Measurements from ENCODE around the gene CERK. TPM values are rescaled to one million over a fixed set of nuclear protein-coding genes. Genes with fewer than 3 reads are reported as not detected.
A peak's percentile ranks its signal among the peaks of the same experiment; 100 is the strongest.

CERK gene
- total RNA-seq, 1 donor: 28.2 TPM

DNA sequence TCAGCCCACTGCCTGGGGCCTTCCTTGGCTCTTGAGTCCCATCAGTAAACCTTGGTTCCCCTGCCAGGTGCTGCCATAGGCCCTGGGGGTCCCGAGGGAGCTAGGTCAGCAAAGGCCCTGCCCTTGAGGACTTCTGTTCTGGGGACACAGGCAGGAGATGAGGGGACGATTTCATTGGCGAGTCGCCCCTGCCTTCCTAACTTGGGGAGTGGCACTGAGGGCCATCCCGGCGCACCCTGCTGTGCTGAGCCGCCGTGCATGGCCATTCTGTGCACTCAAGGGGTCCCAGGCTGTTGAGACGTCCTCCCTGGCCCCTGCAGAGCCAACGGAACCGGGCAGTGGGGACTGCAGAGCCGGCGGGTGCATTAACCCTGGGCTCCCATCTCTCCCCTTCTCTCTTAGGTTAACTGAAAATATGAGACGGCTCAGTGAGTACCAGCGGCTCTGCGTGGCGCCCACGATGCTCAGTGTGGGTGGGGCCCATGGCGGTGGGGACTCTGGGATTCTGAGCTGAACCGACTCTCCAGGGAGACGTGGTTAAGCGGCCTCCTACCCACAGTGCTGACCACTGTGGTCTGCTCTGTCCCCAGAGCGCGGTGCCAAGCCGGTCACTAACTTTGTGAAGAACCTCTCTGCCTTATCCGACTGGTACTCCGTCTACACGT, 74.5 kb downstream of the CERK start:
- H3K27ac ChIP-seq (ENCODE audit: low read depth, low read length): no peak overlapping the region
- no peaks in the 10 kb centered on the region for H3K79me2 ChIP-seq (ENCODE audit: insufficient read depth, low read length)
- DNase-seq (ENCODE audit: insufficient read length, low spot score, missing footprints): peak; percentile 75
- H2AFZ ChIP-seq (ENCODE audit: low read length): no peak overlapping the region
- no peaks in the 10 kb centered on the region for H3K27me3 ChIP-seq (ENCODE audit: insufficient read depth, low read length)
- no peak overlapping the region for H3K4me2 ChIP-seq (ENCODE audit: insufficient read depth, low read length)
- TF ChIP-seq CTCF (IDR thresholded peaks at IDR 0.05; ENCODE audit: extremely low read depth, low read depth, low read length): no peak
- H3K36me3 ChIP-seq (ENCODE audit: insufficient read depth, low read length): no peaks in the 10 kb centered on the region
- no peaks in the 10 kb centered on the region for H3K4me1 ChIP-seq (ENCODE audit: insufficient read depth, low read length)
- H3K4me3 ChIP-seq (ENCODE audit: insufficient read depth, low read length): no peak overlapping the region
- H4K20me1 ChIP-seq (ENCODE audit: insufficient read depth, low read length): peaks cover 15% of the 10 kb centered on the region
- H3K9me3 ChIP-seq (ENCODE audit: low read depth, low read length): no peaks in the 10 kb centered on the region

DNA sequence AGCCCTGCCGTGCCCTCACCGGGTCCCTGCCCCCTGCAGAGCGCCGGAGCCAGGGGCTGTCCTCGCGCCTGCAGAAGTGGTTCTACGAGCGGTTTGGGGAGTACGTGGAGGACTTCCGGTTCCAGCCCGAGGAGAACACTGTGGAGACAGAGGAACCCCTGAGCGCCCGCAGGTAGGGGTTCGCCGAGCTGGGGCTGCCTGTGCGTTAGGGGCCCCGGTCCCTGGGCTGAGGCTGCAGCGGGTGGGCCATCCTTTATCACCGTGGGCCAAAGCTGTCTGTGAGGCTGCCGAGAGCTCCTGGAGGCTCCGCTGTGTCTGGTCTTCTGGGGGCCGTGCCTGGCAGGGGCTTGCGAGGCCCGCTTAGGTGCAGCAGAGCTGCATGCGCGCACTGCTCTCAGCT, 75.1 kb downstream of the CERK start:
- H3K27ac ChIP-seq (ENCODE audit: low read depth, low read length): no peak overlapping the region
- peaks cover 15% of the 10 kb centered on the region for H4K20me1 ChIP-seq (ENCODE audit: insufficient read depth, low read length)
- H3K27me3 ChIP-seq (ENCODE audit: insufficient read depth, low read length): no peaks in the 10 kb centered on the region
- no peaks in the 10 kb centered on the region for H3K36me3 ChIP-seq (ENCODE audit: insufficient read depth, low read length)
- no peaks in the 10 kb centered on the region for H3K4me1 ChIP-seq (ENCODE audit: insufficient read depth, low read length)
- DNase-seq (ENCODE audit: insufficient read length, low spot score, missing footprints): no peak
- no peak overlapping the region for H3K4me2 ChIP-seq (ENCODE audit: insufficient read depth, low read length)
- TF ChIP-seq CTCF (IDR thresholded peaks at IDR 0.05; ENCODE audit: extremely low read depth, low read depth, low read length): no peak
- no peaks in the 10 kb centered on the region for H3K79me2 ChIP-seq (ENCODE audit: insufficient read depth, low read length)
- no peaks in the 10 kb centered on the region for H3K9me3 ChIP-seq (ENCODE audit: low read depth, low read length)
- H3K4me3 ChIP-seq (ENCODE audit: insufficient read depth, low read length): no peak overlapping the region
- no peak overlapping the region for H2AFZ ChIP-seq (ENCODE audit: low read length)

- Histone ChIP-seq H3K4me2 (ENCODE audit: insufficient read depth, low read length) (no peak overlapping the region), H2AFZ (ENCODE audit: low read length) (no peak overlapping the region), H4K20me1 (ENCODE audit: insufficient read depth, low read length) (peaks cover 16% of the 10 kb centered on the region), H3K36me3 (ENCODE audit: insufficient read depth, low read length) (no peaks in the 10 kb centered on the region), H3K9me3 (ENCODE audit: low read depth, low read length) (no peaks in the 10 kb centered on the region), H3K27ac (ENCODE audit: low read depth, low read length) (no peak overlapping the region), H3K27me3 (ENCODE audit: insufficient read depth, low read length) (no peaks in the 10 kb centered on the region), H3K4me1 (ENCODE audit: insufficient read depth, low read length) (no peaks in the 10 kb centered on the region), H3K79me2 (ENCODE audit: insufficient read depth, low read length) (no peaks in the 10 kb centered on the region), H3K4me3 (ENCODE audit: insufficient read depth, low read length) (no peak overlapping the region)
- no peak for DNase-seq (ENCODE audit: insufficient read length, low spot score, missing footprints)
- no peak for TF ChIP-seq CTCF (IDR thresholded peaks at IDR 0.05; ENCODE audit: extremely low read depth, low read depth, low read length)
Observed at GRCh38 chr22:46662226-46662625, 75.8 kb downstream of the CERK start.

DNA sequence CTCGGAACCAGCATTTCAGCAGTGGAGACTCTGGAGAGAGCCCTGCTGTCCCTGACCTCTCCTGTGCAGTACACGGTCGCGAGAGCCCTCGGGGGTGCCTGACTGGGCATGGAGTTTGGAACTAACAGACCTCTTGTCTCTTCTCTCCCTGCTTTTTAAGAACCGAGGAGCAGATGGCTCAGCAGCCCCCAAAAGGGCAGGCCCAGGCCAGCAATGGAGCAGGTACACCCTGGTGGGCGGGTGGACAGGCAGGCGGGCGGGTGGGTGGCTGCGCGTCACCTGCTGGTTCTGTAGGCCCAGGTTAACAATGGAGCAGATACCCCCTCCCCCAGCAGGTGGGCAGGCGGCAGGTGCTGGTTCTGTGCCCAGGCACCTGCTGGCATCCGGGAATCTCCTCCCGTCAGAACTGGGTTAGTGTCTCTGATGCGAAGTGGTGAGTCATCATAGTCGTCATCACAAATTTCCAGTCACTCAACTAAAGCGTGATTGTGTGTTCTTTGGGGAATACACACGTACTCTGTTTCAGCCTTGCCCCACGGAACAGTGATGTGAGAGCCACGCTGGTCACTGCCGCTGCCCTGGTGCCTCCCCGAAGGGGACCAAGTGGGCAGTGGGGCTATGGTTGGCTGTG, 76.7 kb downstream of the CERK start:
- Histone ChIP-seq H3K27me3 (ENCODE audit: insufficient read depth, low read length) (no peaks in the 10 kb centered on the region), H3K79me2 (ENCODE audit: insufficient read depth, low read length) (no peaks in the 10 kb centered on the region), H3K27ac (ENCODE audit: low read depth, low read length) (no peak overlapping the region), H3K4me1 (ENCODE audit: insufficient read depth, low read length) (no peaks in the 10 kb centered on the region), H3K4me3 (ENCODE audit: insufficient read depth, low read length) (no peak overlapping the region), H2AFZ (ENCODE audit: low read length) (no peak overlapping the region), H3K36me3 (ENCODE audit: insufficient read depth, low read length) (no peaks in the 10 kb centered on the region), H4K20me1 (ENCODE audit: insufficient read depth, low read length) (peaks cover 19% of the 10 kb centered on the region), H3K9me3 (ENCODE audit: low read depth, low read length) (no peaks in the 10 kb centered on the region), H3K4me2 (ENCODE audit: insufficient read depth, low read length) (no peak overlapping the region)
- peak; percentile 99 for DNase-seq (ENCODE audit: insufficient read length, low spot score, missing footprints)
- no peak for TF ChIP-seq CTCF (IDR thresholded peaks at IDR 0.05; ENCODE audit: extremely low read depth, low read depth, low read length)
